SK-N-SH (cell line): ENCODE results near the gene RBM47. TPM values are rescaled to one million over a fixed set of nuclear protein-coding genes. Genes with fewer than 3 reads are reported as not detected.
"Not testable (repeated sequence)": the region's sequence is repeated elsewhere in the genome, so short reads cannot be mapped to it uniquely, and the experiment has no call there.

ENCODE experiments used
- CTCF ChIA-PET: fragments of 300-600, 350-600 bp; formaldehyde crosslinking; extraction: SDS; loops from one replicate; lab custom pipeline; 2021; lab: Yijun Ruan, JAX
- POLR2A ChIA-PET: fragments of 350-600 bp; sonication (Branson Sonifier 250); formaldehyde crosslinking; extraction: SDS; loops from one replicate; lab custom pipeline; 2020; ENCODE audit warnings: antibody characterized with exemption, inconsistent platforms; lab: Yijun Ruan, JAX
- DNase-seq: peaks from one replicate; pipeline ENCODE4 v3.0.0; 2012
- H2AFZ ChIP-seq: fragments of 200-600 bp; sonication (generic); 2 replicates; pipeline ENCODE4 v1.8.1; 2016; ENCODE audit warnings: antibody characterized with exemption, mild to moderate bottlenecking, low read depth
- H3F3A ChIP-seq: fragments of 200-600 bp; sonication (generic); replicated peaks from 2 replicates; pipeline ENCODE3; 2016; ENCODE audit warnings: antibody characterized with exemption, mild to moderate bottlenecking; ENCODE audit not compliant: insufficient read depth
- H3K27ac ChIP-seq, 2 experiments: fragments of 200-500 bp in 1 of 2; fragments of 200-600 bp in 1 of 2; sonication (Bioruptor generic) in 1 of 2; sonication (generic), shearing (Covaris generic) in 1 of 2; 2 replicates each; pipeline versions ENCODE4 v1.5.1 to v1.6.1; 2014 to 2016; ENCODE audit warnings: low read depth in 2 of 2, inconsistent platforms in 1 of 2, low read length in 1 of 2, mild to moderate bottlenecking in 1 of 2, mixed read lengths in 1 of 2
- H3K27me3 ChIP-seq: fragments of 200-600 bp; sonication (generic), shearing (Covaris generic); 2 replicates; pipeline ENCODE4 v1.6.1; 2016; ENCODE audit warnings: mixed run types; ENCODE audit not compliant: insufficient read depth
- H3K36me3 ChIP-seq, 2 experiments: fragments of 200-500 bp in 1 of 2; fragments of 200-600 bp in 1 of 2; sonication (Bioruptor generic) in 1 of 2; sonication (generic) in 1 of 2; replicated peaks in 1 of 2; 2 replicates each; pipeline versions ENCODE3 to v1.5.1; 2014 to 2016; ENCODE audit warnings: low read length in 1 of 2, mild to moderate bottlenecking in 1 of 2; ENCODE audit not compliant: insufficient read depth in 2 of 2, control insufficient read depth in 1 of 2
- H3K4me1 ChIP-seq, 2 experiments: fragments of 200-500 bp in 1 of 2; fragments of 200-600 bp in 1 of 2; sonication (Bioruptor generic) in 1 of 2; sonication (generic), shearing (Covaris generic) in 1 of 2; 2 replicates each; pipeline versions ENCODE4 v1.5.1 to v1.6.1; 2014 to 2016; ENCODE audit warnings: low read depth in 1 of 2, low read length in 1 of 2, mixed run types in 1 of 2; ENCODE audit not compliant: insufficient read depth in 2 of 2, control insufficient read depth in 1 of 2
- H3K4me2 ChIP-seq: fragments of 200-600 bp; sonication (generic), shearing (Covaris generic); 2 replicates; pipeline ENCODE4 v1.6.1; 2017; ENCODE audit warnings: mixed run types
- H3K4me3 ChIP-seq, 2 experiments: fragments of 200-500 bp in 1 of 2; fragments of 200-600 bp in 1 of 2; sonication (Bioruptor generic) in 1 of 2; sonication (generic), shearing (Covaris generic) in 1 of 2; 2 replicates each; pipeline versions ENCODE4 v1.5.1 to v1.8.1; 2014 to 2016; ENCODE audit warnings: low read depth in 2 of 2, inconsistent platforms in 1 of 2, low read length in 1 of 2, mild to moderate bottlenecking in 1 of 2, mixed read lengths in 1 of 2, moderate library complexity in 1 of 2
- H3K79me2 ChIP-seq: fragments of 200-600 bp; sonication (generic); 2 replicates; pipeline ENCODE4 v1.8.1; 2017; ENCODE audit warnings: mild to moderate bottlenecking; ENCODE audit not compliant: insufficient read depth
- H3K9ac ChIP-seq: fragments of 200-600 bp; sonication (generic); 2 replicates; pipeline ENCODE4 v1.6.1; 2017; ENCODE audit warnings: mixed run types
- H3K9me2 ChIP-seq: fragments of 200-600 bp; sonication (generic); 2 replicates; pipeline ENCODE4 v1.6.1; 2017; ENCODE audit warnings: mixed run types
- H3K9me3 ChIP-seq: fragments of 200-600 bp; sonication (generic); 2 replicates; pipeline ENCODE4 v1.6.1; 2017; ENCODE audit warnings: mixed run types, mild to moderate bottlenecking, moderate library complexity
- H4K20me1 ChIP-seq: fragments of 200-600 bp; sonication (generic); 2 replicates; pipeline ENCODE4 v1.6.1; 2017; ENCODE audit warnings: mild to moderate bottlenecking, mixed run types; ENCODE audit not compliant: insufficient read depth
- CHD2 ChIP-seq: fragments of 150-350 bp; IDR thresholded peaks from 2 replicates; pipeline ENCODE4 v1.6.1; 2018; ENCODE audit warnings: low read length; ENCODE audit not compliant: partially characterized antibody
- CTCF ChIP-seq: fragments of 200-600 bp; sonication (generic); IDR thresholded peaks from 2 replicates; pipeline ENCODE4 v1.6.1; 2017; ENCODE audit warnings: antibody characterized with exemption, mild to moderate bottlenecking, moderate library complexity
- FOXM1 ChIP-seq: IDR thresholded peaks from 2 replicates; pipeline ENCODE4 v1.4.0; 2012; ENCODE audit warnings: low read depth, mild to moderate bottlenecking
- JUND ChIP-seq: IDR thresholded peaks from 2 replicates; pipeline ENCODE4 v1.4.0; 2012
- MAX ChIP-seq: IDR thresholded peaks from 2 replicates; pipeline ENCODE4 v1.4.0; 2012; ENCODE audit warnings: low read depth
- MXI1 ChIP-seq: IDR thresholded peaks from 2 replicates; pipeline ENCODE4 v1.6.1; 2012; ENCODE audit warnings: mild to moderate bottlenecking, low read depth, low read length, improper control_type of control experiment
- NRF1 ChIP-seq: IDR thresholded peaks from 2 replicates; pipeline ENCODE4 v1.6.1; 2012; ENCODE audit warnings: low read depth, mild to moderate bottlenecking, low read length
- PBX3 ChIP-seq: IDR thresholded peaks from 2 replicates; pipeline ENCODE4; 2012
- RAD21 ChIP-seq: IDR thresholded peaks from 2 replicates; pipeline ENCODE4 v1.6.1; 2012; ENCODE audit warnings: mild to moderate bottlenecking, low read length
- RCOR1 ChIP-seq: fragments of 150-350 bp; IDR thresholded peaks from 2 replicates; pipeline ENCODE4 v1.6.1; 2017; ENCODE audit warnings: antibody characterized with exemption, low read length
- REST ChIP-seq: IDR thresholded peaks from 2 replicates; pipeline ENCODE4 v1.6.1; 2012; ENCODE audit warnings: mild to moderate bottlenecking, low read depth, low read length, moderate library complexity
- SMC3 ChIP-seq: IDR thresholded peaks from 2 replicates; pipeline ENCODE4 v1.6.1; 2012; ENCODE audit warnings: low read depth, low read length, improper control_type of control experiment
- USF1 ChIP-seq: IDR thresholded peaks from 2 replicates; pipeline ENCODE4 v1.4.0; 2012; ENCODE audit warnings: low read depth, borderline replicate concordance
- ZBTB33 ChIP-seq: IDR thresholded peaks from 2 replicates; pipeline ENCODE4 v1.4.0; 2012; ENCODE audit warnings: low read depth, borderline replicate concordance
- WGBS: methylation state at CpG from one replicate; pipeline ENCODE4 v1.1.6; 2017; ENCODE audit warnings: low lambda C conversion rate; 5-methylcytosine and 5-hydroxymethylcytosine counted together
- polyA plus RNA-seq, 3 experiments: library from polyadenylated mRNA; depleted of rRNA; stranded (reverse); fragments of >200 nt; gene quantifications; 2 replicates each; pipeline ENCODE4 v1.2.3, GENCODE V29; 2012

The RBM47 gene
- polyA plus RNA-seq, 1 of the 3 experiments (the other 2 are of a cell fraction), result 6.8 TPM

GRCh38 chr4:40437741-40438383 is 191.8 kb downstream of the RBM47 start:
- Histone ChIP-seq H3K9me2 (no peaks in the 10 kb centered on the region), H3K4me2 (no peak overlapping the region), H3K27me3 (no peaks in the 10 kb centered on the region), H3K9ac (no peak overlapping the region), H3F3A (no peaks in the 10 kb centered on the region), H3K27ac (no peak overlapping the region), H4K20me1 (no peaks in the 10 kb centered on the region), H3K4me3 (no peak overlapping the region), H3K79me2 (no peaks in the 10 kb centered on the region), H3K4me1 (no peaks in the 10 kb centered on the region), H2AFZ (no peak overlapping the region), H3K36me3 (no peaks in the 10 kb centered on the region), H3K9me3 (no peaks in the 10 kb centered on the region)
- POLR2A ChIA-PET, result no interaction called here
- no peak for DNase-seq
- TF ChIP-seq CHD2 (no peak), REST (no peak), JUND (no peak), ZBTB33 (no peak), RCOR1 (no peak), USF1 (no peak), MAX (no peak), NRF1 (no peak), SMC3 (no peak), FOXM1 (no peak), MXI1 (no peak), CTCF (no peak), PBX3 (no peak), RAD21 (no peak)
- WGBS, result 96% methylated on average over 42 of the region's 59 CpGs
- CTCF ChIA-PET, result no interaction called here

- H3K4me1 ChIP-seq, H3K4me3 ChIP-seq, H3K27me3 ChIP-seq, H3K9me3 ChIP-seq, DNase-seq, H3K79me2 ChIP-seq, H2AFZ ChIP-seq, H3K9me2 ChIP-seq, H3F3A ChIP-seq, H3K4me2 ChIP-seq, H3K9ac ChIP-seq, H3K27ac ChIP-seq, POLR2A ChIA-PET, H4K20me1 ChIP-seq, H3K36me3 ChIP-seq: not testable (repeated sequence)
- CTCF ChIA-PET, result interaction anchor here (0.6 kb wide), 1 partner anchor 726 kb away, joined by 3 read pairs; no protein-coding TSS in a partner anchor
- 84% methylated on average over 7 of the region's 10 CpGs for WGBS
These were observed 194.4 kb downstream of the RBM47 start for GRCh38 chr4:40435306-40435705.
